ENCODE measurements around the gene UNC80.
"Not testable (repeated sequence)": the region's sequence is repeated elsewhere in the genome, so short reads cannot be mapped to it uniquely, and the experiment has no call there.

UNC80 gene, protein sequence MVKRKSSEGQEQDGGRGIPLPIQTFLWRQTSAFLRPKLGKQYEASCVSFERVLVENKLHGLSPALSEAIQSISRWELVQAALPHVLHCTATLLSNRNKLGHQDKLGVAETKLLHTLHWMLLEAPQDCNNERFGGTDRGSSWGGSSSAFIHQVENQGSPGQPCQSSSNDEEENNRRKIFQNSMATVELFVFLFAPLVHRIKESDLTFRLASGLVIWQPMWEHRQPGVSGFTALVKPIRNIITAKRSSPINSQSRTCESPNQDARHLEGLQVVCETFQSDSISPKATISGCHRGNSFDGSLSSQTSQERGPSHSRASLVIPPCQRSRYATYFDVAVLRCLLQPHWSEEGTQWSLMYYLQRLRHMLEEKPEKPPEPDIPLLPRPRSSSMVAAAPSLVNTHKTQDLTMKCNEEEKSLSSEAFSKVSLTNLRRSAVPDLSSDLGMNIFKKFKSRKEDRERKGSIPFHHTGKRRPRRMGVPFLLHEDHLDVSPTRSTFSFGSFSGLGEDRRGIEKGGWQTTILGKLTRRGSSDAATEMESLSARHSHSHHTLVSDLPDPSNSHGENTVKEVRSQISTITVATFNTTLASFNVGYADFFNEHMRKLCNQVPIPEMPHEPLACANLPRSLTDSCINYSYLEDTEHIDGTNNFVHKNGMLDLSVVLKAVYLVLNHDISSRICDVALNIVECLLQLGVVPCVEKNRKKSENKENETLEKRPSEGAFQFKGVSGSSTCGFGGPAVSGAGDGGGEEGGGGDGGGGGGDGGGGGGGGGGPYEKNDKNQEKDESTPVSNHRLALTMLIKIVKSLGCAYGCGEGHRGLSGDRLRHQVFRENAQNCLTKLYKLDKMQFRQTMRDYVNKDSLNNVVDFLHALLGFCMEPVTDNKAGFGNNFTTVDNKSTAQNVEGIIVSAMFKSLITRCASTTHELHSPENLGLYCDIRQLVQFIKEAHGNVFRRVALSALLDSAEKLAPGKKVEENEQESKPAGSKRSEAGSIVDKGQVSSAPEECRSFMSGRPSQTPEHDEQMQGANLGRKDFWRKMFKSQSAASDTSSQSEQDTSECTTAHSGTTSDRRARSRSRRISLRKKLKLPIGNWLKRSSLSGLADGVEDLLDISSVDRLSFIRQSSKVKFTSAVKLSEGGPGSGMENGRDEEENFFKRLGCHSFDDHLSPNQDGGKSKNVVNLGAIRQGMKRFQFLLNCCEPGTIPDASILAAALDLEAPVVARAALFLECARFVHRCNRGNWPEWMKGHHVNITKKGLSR (N-terminal part only)

GRCh38 chr2:209771474-209772289, at the start of gene UNC80:
Gene UNC80, plus strand, starts transcription at chr2:209771832. Its CDS starts 241 bp downstream, at chr2:209772073.
- DNase-seq (ENCODE audit: low spot score), result no peak

DNA sequence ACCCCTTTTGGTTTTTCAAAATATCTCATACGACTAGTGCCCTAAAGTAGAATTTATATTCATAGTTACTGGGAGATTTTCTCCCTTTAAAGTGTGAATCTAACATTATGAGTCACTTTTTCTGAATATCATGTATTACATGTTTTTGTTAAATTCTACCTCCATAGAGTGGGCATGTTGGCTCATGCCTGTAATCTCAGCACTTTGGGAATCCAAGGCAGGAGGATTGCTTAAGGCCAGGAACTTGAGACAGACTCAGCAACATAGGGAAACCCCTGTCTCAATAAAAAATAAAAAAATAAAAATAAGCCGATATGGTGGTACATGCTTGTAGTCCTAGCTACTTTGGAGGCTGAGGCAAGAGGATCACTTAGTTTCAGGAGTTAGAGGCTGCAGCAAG, 45.3 kb upstream of the UNC80 start:
- DNase-seq (ENCODE audit: low spot score), result no peak

DNA sequence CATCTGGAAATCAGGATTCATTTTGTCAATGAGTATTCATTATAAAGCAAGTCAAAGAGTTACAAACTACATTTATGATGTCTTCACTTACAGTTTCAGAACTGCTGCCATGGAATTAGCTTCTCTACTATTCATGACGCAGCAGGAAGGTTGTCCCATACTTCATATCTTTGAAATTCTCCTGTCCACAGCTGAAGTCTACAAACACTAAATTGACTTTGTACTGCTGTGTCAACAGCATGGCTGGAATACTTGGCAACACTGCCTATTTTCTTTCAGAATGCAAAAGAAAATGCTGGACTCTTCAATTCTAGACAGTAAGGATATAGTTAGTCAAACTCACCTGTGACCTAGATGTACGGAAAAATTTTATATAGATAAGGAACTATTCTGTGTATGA, 44.6 kb upstream of the UNC80 start:
- no peak for DNase-seq (ENCODE audit: low spot score)

GRCh38 chr2:209734805-209735204, 36.8 kb upstream of the UNC80 start:
- DNase-seq (ENCODE audit: low spot score), result no peak

DNA sequence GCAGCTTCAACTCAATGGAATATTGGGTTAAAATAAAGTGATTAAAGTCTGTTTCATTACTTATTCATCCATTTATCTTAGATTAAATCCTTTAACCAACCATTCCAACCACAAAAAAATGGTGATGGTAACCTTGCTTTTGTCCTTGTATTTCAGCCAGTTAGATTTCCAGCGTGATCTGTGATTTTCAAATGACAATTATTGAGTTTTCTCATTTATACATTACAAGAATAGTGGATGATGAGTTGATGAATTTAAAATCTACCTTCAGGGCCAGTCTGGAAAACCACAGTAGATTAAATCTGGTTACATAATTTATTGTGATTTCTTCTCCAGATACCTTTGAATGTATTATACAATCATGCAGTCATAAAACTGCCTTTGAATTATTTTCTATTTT, 29.7 kb upstream of the UNC80 start:
- no peak for DNase-seq (ENCODE audit: low spot score)

DNA sequence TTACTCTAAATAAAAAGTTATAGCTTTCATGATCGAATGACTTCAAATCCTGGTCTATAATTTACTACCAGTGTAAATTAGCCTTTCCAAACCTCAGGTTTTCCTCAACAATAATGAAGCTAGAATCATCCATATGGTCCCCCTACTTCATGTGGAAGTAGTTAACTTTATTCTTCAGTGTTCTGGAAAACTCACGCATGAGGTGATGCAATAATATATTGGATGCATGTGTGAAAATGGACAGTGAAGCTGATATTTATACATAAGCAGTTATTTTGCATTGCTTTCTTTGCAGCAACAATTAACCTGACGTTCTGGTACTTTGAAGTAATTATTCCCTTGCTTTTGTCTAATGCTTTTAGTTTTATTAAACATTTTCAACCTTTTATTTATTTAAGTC, 18.6 kb upstream of the UNC80 start:
- DNase-seq (ENCODE audit: low spot score), result no peak

- no peak for DNase-seq (ENCODE audit: low spot score)
Measured at GRCh38 chr2:209757163-209757562, 14.5 kb upstream of the UNC80 start.

DNA sequence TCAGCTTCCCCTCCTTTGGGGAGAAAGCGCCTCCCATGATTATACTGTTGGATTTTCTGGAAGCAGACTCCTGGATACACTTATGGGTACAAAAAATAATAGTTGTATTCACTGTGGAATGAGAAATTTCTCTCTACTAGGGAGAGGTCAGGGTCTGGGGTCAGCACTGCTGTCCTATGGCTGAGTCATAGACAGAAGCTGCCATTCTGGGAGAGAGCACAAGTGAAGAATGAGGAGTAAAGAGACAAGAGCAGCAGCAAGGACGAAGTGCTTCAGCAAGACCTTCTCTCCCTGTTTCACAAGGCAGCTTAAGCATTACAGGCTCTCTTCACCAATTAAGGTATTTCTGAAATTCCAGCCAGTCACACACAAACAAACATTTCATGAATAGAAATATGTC, 10.1 kb upstream of the UNC80 start:
- DNase-seq (ENCODE audit: low spot score), result no peak

- DNase-seq (ENCODE audit: low spot score), result no peak
Measured at GRCh38 chr2:209762563-209762962, 9.1 kb upstream of the UNC80 start.

- DNase-seq (ENCODE audit: low spot score), result no peak
Measured at GRCh38 chr2:209763106-209763505, 8.5 kb upstream of the UNC80 start.

DNA sequence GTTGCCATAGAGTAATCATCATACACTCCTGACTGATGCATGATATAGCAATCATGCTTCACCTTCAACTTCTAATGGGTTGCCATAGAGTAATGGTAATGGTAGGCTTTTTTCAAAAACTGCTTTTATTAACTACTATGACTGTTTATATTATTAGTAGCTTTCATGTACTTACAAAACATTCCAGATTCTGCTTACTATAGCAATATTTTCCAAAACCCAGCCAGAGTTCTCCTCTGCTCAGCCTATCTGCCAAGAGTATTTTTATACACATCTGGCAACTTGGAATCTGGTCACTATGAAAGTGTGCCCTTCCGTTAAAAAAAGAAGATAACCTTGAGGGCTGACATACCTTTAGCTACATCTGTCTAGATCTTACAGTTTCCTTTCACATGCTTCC, 5.0 kb upstream of the UNC80 start:
- DNase-seq (ENCODE audit: low spot score), result no peak

- DNase-seq (ENCODE audit: low spot score), result no peak
Measured at GRCh38 chr2:209767316-209767715, 4.3 kb upstream of the UNC80 start.

DNA sequence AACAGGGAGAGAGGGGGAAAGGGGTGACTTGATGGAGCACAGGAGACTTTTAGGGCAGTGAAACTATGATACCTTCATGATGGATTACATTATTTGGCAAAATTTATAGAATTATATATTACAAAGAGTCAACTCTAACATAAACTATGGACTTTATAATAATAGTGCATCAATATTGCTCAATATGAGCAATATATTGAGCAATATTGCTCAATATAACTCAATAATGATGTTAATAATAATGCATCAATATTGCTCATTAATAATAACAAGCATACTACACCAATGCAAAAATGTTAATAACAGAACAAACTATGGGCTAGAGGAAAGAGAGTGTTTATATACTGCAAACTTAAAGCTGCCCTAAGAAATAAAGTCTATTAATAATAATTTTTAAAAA, 3.1 kb upstream of the UNC80 start:
- no peak for DNase-seq (ENCODE audit: low spot score)

- no peak for DNase-seq (ENCODE audit: low spot score)
Measured at GRCh38 chr2:209772290-209772685, 656 bp downstream of the UNC80 start.

- DNase-seq (ENCODE audit: low spot score), result no peak
Measured at GRCh38 chr2:209773377-209773776, 1.7 kb downstream of the UNC80 start.

DNA sequence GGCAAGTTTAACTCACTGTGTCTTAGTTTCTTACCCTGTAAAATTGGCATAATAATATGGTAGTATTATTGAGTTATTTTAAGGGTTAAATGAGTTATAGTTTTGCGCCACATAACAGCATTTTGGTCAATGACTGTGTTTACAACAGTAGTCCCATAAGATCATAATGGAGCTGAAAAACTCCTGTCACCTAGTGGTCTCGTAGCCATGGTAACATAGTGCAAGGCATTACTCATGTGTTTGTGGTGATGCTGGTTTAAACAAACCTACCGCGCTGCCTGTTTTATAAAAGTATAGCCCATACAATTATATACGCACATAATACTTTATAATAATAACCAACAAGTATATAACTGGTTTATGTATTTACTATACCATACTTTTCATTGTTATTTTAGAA, 15.8 kb downstream of the UNC80 start:
- DNase-seq (ENCODE audit: low spot score), result no peak

- no peak for DNase-seq (ENCODE audit: low spot score)
Measured at GRCh38 chr2:209788925-209789324, 17.3 kb downstream of the UNC80 start.

DNA sequence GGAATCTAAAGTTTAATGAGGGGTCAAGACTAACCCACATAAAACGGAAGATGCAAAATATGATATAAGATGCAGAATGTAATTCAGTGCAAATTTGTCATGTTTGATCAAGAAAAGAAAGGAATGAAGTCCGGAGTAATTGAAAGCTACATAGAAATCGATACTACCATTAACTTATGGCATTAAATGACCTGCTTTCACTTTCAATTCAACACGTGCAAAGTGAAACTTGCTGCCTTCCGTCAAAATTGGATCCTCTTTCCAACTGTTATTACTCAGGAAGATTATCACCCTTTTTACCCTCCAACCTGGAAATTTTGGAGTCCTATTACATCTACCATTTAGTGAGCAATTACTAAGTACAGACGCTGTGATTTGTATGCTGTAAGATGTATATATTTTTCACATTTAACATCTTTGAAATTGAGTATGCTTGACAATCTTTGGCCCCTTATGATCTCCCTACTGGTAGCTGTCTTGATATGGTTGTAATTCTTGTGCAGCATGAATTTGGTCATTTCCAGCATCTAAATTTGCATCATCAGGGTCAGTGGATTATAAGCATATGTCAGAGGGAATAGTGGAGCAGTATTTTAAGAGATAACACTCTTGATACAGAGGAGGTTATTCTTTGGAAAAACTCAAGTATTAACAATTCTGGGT, 18.6 kb downstream of the UNC80 start:
- no peak for DNase-seq (ENCODE audit: low spot score)

DNA sequence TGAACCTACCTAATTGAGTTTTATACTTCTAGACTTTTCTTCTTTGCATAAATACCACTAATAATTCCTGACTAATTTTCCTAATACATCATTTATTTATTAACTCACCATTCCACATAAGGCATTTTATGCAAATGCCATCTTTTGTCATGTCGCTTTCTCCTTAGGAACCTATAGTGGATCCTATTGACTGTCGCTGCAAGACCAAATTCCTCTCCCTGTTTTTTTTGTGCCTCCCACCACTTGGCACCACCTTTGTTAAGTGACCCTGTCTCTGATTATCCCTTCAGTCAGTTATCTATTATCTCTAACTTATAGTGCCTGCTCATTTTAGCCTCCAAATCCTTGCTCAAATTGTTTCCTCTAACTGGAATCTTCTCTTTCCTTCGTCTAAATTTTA, 19.5 kb downstream of the UNC80 start:
- DNase-seq (ENCODE audit: low spot score), result no peak

DNA sequence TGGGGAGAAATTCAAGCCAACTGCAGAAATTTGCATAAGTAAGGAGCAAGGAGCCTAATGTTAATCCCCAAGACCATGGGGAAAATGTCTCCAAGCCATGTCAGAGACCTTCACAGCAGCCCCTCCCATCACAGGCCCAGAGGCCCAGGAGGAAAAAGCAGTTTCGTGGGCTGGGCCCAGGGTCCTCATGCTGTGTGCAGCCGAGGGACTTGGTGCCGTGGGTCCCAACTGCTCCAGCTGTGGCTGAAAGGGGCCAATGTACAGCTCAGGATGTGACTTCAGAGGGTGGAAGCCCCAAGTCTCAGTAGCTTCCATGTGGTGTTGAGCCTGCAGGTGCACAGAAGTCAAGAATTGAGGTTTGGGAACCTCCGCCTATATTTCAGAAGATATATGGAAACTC, 23.8 kb downstream of the UNC80 start:
- DNase-seq (ENCODE audit: low spot score), result not testable (repeated sequence)

- no peak for DNase-seq (ENCODE audit: low spot score)
Measured at GRCh38 chr2:209805351-209805750, 33.7 kb downstream of the UNC80 start.

Measured in hematopoietic multipotent progenitor cell treated with erythropoietin and hydrocortisone succinate and interleukin-3 and kit ligand, for 15 days (in vitro differentiated cells).